GM08714 (cell line): Measurements from ENCODE around the gene TRIM63.
"Not testable (repeated sequence)": the region's sequence is repeated elsewhere in the genome, so short reads cannot be mapped to it uniquely, and the experiment has no call there.

Source experiments
- H3K4me3 ChIP-seq: fragments of 200-500 bp; sonication (Bioruptor generic); 2 replicates; pipeline ENCODE4 v1.5.1; 2014; ENCODE audit warnings: mild to moderate bottlenecking, low read length, inconsistent platforms
- ZNF274 ChIP-seq: IDR thresholded peaks from 2 replicates; pipeline ENCODE4 v1.6.1; 2012; ENCODE audit warnings: mild to moderate bottlenecking, low read depth, low read length

Gene TRIM63

GRCh38 chr1:26096471-26096870, 29.0 kb upstream of the TRIM63 start:
- TF ChIP-seq ZNF274: no peak
- H3K4me3 ChIP-seq: no peak overlapping the region

- no peak overlapping the region for H3K4me3 ChIP-seq
- TF ChIP-seq ZNF274: no peak
Measured at GRCh38 chr1:26094677-26095383, 27.4 kb upstream of the TRIM63 start.

GRCh38 chr1:26094076-26094669, 26.7 kb upstream of the TRIM63 start:
- no peak overlapping the region for H3K4me3 ChIP-seq

DNA sequence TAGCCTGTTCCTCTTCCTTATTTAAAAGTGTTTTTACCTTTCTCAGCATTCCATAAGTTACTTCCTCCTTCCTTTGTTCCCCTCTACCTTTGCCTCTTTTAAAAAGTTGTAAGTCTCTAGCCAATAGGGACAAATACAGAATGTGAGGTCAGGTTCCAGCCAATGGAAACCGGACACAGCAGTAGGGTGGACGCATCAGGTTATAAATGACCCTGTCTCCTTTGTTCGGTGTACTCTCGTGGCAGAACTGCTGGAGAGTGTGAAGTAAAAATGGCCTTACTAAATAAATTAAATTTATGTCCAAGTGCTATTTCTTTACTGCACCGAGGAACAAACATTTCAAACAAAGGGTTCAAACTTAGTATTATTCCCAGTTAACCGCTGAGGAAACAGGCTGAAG, 26.1 kb upstream of the TRIM63 start:
- H3K4me3 ChIP-seq: not testable (repeated sequence)

More at GRCh38 chr1:26094076-26094669, 26.7 kb upstream of the TRIM63 start:
- TF ChIP-seq ZNF274: no peak

- no peak for TF ChIP-seq ZNF274
- no peak overlapping the region for H3K4me3 ChIP-seq
Measured at GRCh38 chr1:26092422-26092821, 25.0 kb upstream of the TRIM63 start.

DNA sequence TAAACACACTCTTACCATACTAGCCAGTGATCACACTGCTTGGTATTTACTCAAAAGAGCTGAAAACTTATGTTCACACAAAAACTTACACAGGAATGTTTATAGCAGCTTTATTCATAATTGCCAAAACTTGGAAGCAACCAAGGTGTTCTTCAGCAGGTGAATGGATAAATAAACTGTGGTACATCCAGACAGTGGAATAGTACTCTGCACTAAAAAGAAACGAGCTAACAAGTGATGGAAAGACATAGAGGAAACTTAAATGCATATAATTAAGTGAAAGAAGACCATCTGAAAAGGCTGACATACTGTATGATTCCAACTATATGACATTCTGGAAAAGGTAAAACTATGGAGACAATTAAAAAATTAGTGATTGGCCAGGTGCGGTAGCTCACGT, 23.5 kb upstream of the TRIM63 start:
- no peak for TF ChIP-seq ZNF274
- no peak overlapping the region for H3K4me3 ChIP-seq

- no peak overlapping the region for H3K4me3 ChIP-seq
- TF ChIP-seq ZNF274: no peak
Measured at GRCh38 chr1:26089125-26089524, 21.7 kb upstream of the TRIM63 start.

GRCh38 chr1:26084844-26085243, 17.4 kb upstream of the TRIM63 start:
- no peak overlapping the region for H3K4me3 ChIP-seq
- TF ChIP-seq ZNF274: no peak

- TF ChIP-seq ZNF274: no peak
- no peak overlapping the region for H3K4me3 ChIP-seq
Measured at GRCh38 chr1:26084091-26084561, 16.7 kb upstream of the TRIM63 start.

DNA sequence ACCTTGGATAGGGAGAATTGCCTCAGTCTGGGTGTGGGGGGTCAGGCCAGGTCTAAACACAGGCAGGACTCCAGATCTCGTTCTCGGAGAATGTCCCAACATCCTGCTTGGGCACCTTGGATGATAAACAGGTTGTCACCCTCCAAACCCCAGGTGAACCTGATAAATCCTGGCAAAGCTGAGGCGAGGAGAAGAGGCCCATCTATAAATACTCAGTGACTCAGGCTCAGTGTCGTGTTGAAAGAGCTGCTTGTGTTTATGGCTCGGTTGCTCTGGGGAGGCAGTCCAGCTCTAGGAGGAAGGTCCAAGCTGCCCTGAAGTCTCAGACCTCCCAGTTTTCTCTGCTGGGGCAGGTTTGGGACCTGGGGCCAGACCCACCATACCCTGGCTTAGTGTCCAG, 15.8 kb upstream of the TRIM63 start:
- H3K4me3 ChIP-seq: no peak overlapping the region
- TF ChIP-seq ZNF274: no peak

GRCh38 chr1:26082020-26082350, 14.6 kb upstream of the TRIM63 start:
- H3K4me3 ChIP-seq: no peak overlapping the region
- TF ChIP-seq ZNF274: no peak

- no peak overlapping the region for H3K4me3 ChIP-seq
- TF ChIP-seq ZNF274: no peak
Measured at GRCh38 chr1:26081267-26082019, 14.0 kb upstream of the TRIM63 start.

DNA sequence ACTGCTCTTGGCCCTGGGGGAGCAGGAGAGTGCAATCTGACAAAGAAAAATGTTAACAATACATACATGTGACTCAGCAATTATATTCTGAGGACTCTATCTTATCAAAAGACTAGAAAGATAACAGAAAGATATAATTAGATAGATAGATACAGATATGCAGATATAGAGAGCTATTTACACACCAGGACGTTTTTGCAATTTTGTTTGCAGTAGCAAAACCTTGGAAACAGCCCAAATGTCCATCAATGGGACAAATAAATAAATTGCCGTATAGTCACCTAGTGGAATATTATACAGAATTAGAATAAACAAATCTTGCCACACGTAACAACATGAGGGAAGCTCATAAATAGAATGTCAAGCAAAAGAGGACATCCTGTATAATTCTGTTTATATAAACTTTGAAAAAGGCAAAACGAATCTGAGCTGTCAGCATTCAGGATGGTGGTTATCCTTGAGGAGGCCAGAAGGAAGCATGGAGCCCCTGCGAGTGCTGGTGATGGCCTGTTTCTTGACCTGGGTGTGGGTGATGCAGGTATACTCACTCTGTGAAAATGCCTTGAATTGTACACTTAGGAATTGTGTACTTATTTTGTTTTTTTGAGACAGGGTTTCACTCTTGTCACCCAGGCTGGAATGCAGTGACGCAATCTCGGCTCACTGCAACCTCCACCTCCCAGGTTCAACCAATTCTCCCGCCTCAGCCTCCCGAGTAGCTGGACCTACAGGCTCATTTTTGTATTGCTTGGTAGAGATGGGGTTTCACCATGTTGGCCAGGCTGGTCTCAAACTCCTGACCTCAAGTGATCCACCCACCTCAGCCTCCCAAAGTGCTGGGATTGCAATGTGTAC, 12.8 kb upstream of the TRIM63 start:
- no peak overlapping the region for H3K4me3 ChIP-seq
- TF ChIP-seq ZNF274: no peak

DNA sequence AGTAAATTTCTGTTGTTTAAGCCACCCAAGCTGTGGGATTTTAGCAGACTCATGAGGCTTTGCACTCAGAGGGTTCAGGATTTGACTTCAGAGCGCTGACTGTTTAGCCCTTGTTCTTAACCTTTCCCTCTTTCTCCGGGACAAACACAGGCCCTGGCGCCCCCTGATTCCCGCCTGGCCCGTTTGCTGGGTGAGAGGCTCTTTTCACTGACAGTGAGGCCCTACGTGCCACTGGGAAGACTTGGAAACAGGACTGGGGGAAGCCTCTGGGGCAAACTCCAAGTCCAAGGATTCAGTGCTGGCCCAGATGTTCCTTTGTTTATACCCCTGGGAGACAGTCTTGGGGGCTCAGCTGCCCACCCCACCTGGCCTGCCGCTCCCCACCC, 11.7 kb upstream of the TRIM63 start:
- no peak for TF ChIP-seq ZNF274
- no peak overlapping the region for H3K4me3 ChIP-seq
